BJ (cell line): ENCODE measurements around the gene MYO18B. TPM values are rescaled to one million over a fixed set of nuclear protein-coding genes. Genes with fewer than 3 reads are reported as not detected.

Source experiments
- CTCF ChIA-PET: fragments of 350-600 bp; formaldehyde crosslinking; extraction: SDS; loops from one replicate; lab custom pipeline; 2021; ENCODE audit warnings: antibody characterized with exemption, inconsistent platforms; lab: Yijun Ruan, JAX
- POLR2A ChIA-PET: fragments of 300-600 bp; sonication (Branson Sonifier 250); formaldehyde crosslinking; extraction: SDS; loops from one replicate; lab custom pipeline; 2021; ENCODE audit warnings: antibody characterized with exemption; lab: Charles Lee
- DNase-seq: peaks from one replicate; pipeline ENCODE4 v3.0.0-alpha.2; 2011; ENCODE audit warnings: low read depth
- H3K27me3 ChIP-seq: 2 replicates; pipeline ENCODE4 v1.6.0; 2011; ENCODE audit warnings: low read length; ENCODE audit not compliant: control insufficient read depth, insufficient read depth
- H3K36me3 ChIP-seq: 2 replicates; pipeline ENCODE4 v1.5.1; 2011; ENCODE audit warnings: low read length; ENCODE audit not compliant: control insufficient read depth, insufficient read depth
- H3K4me3 ChIP-seq: 2 replicates; pipeline ENCODE4 v1.5.1; 2011; ENCODE audit warnings: low read depth, mild to moderate bottlenecking, control low read depth, low read length
- polyA plus RNA-seq: library from polyadenylated mRNA; depleted of rRNA; stranded (reverse); fragments of >200 nt; gene quantifications from 2 replicates; pipeline ENCODE4 v1.2.3, GENCODE V29; 2011
- TF ChIP-seq, protein P1 (sequence below): IDR thresholded peaks from 2 replicates; pipeline ENCODE4 v1.5.1; 2011; ENCODE audit warnings: low read depth, mild to moderate bottlenecking, control low read depth, inconsistent platforms, low read length, moderate library complexity; ENCODE audit not compliant: insufficient read depth

Gene MYO18B
- polyA plus RNA-seq, 1 experiment: not detected

DNA sequence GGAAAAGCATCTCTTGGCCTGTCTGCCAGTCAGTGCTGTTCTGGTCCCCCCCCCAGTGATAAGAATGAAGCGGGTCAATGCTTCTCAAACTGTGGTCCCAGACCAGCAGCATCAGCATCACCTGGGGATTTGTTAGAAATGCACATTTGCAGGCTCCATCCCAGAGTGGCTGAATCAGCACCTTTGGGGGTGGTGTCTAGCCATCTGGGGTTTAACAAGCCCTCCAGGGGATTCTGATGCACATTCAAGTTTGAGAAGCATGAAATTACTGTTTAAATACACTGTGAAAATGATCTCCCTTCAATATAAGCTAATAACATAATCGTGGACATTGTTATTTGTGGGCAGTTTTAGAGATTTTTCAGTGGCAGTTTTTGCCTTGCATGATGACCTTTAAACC is 133.5 kb downstream of the MYO18B start:
- CTCF ChIA-PET: no interaction called here
- POLR2A ChIA-PET: no interaction called here

DNA sequence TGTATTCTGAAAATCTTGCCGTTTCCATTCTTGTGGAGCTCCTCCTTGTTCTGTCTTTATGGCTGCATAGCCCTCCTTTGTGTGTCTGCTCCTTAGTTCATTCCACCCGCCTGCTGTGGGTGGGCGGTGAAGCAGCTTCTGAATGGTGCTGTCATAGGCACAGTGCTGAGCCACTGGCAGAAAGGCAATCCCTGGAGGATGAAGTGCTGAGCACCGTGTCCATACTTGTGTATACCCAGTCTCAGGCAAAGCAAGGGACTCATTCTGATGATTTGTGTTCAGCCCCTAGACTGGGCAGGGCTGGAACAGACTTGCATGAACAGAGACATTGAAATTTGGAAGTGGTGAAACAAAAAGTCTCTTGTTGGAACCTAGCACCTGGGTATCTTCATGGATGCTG is 134.9 kb downstream of the MYO18B start:
- H3K36me3 ChIP-seq: no peaks in the 10 kb centered on the region
- TF ChIP-seq, protein P1, sequence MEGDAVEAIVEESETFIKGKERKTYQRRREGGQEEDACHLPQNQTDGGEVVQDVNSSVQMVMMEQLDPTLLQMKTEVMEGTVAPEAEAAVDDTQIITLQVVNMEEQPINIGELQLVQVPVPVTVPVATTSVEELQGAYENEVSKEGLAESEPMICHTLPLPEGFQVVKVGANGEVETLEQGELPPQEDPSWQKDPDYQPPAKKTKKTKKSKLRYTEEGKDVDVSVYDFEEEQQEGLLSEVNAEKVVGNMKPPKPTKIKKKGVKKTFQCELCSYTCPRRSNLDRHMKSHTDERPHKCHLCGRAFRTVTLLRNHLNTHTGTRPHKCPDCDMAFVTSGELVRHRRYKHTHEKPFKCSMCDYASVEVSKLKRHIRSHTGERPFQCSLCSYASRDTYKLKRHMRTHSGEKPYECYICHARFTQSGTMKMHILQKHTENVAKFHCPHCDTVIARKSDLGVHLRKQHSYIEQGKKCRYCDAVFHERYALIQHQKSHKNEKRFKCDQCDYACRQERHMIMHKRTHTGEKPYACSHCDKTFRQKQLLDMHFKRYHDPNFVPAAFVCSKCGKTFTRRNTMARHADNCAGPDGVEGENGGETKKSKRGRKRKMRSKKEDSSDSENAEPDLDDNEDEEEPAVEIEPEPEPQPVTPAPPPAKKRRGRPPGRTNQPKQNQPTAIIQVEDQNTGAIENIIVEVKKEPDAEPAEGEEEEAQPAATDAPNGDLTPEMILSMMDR: no peak
- no peak for DNase-seq
- no peak overlapping the region for H3K4me3 ChIP-seq
- ChIA-PET CTCF (interaction anchor here (0.6 kb wide), 1 partner anchor 426 kb away, joined by 4 read pairs; no protein-coding TSS in a partner anchor), POLR2A (no interaction called here)
- H3K27me3 ChIP-seq: no peaks in the 10 kb centered on the region

More for the DNA sequence above, 133.5 kb downstream of the MYO18B start:
- Histone ChIP-seq H3K27me3 (no peaks in the 10 kb centered on the region), H3K36me3 (no peaks in the 10 kb centered on the region), H3K4me3 (no peak overlapping the region)
- TF ChIP-seq, protein P1: no peak
- DNase-seq: no peak

DNA sequence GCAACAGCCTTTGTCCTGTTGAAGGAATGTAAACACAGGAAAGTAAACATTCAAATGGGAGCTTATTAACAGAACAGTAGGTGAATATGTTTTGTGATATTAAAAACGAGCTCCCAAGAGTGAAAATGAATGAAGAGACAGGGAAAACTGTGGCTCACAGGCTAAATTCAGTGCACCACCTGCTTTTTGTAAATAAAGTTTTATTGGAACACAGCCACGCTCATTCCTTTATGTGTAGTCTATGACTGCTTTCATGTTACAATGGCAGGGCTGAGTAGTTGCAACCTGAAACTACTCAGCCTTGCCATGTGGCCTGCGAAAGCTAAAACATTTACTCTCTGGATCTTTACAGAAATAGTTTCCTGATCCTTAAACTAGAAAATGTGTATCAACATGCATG is 136.9 kb downstream of the MYO18B start:
- Histone ChIP-seq H3K27me3 (no peaks in the 10 kb centered on the region), H3K4me3 (no peak overlapping the region), H3K36me3 (no peaks in the 10 kb centered on the region)
- ChIA-PET POLR2A (no interaction called here), CTCF (no interaction called here)
- DNase-seq: no peak
- TF ChIP-seq, protein P1: no peak

DNA sequence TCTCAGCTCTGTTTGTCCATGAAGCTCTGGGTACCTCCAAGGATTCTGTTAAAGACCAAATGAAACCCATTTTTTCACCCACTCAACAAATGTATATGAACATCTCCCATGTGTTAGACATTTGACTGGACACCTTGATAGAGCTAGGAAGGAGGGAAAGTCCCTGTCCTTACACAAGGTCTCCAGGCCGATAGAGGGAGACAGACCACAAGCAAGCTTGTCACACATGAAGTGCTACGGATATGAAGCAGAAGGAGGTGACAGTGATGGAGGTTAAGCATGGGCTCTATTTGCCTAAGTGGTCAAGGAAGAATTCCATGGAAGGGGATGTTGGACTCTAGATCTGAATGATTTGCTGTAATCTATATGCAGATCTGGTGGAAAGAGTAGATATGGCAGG is 138.5 kb downstream of the MYO18B start:
- no peaks in the 10 kb centered on the region for H3K36me3 ChIP-seq
- TF ChIP-seq, protein P1: no peak
- H3K4me3 ChIP-seq: no peak overlapping the region
- no peak for DNase-seq
- ChIA-PET POLR2A (no interaction called here), CTCF (no interaction called here)
- H3K27me3 ChIP-seq: no peaks in the 10 kb centered on the region

DNA sequence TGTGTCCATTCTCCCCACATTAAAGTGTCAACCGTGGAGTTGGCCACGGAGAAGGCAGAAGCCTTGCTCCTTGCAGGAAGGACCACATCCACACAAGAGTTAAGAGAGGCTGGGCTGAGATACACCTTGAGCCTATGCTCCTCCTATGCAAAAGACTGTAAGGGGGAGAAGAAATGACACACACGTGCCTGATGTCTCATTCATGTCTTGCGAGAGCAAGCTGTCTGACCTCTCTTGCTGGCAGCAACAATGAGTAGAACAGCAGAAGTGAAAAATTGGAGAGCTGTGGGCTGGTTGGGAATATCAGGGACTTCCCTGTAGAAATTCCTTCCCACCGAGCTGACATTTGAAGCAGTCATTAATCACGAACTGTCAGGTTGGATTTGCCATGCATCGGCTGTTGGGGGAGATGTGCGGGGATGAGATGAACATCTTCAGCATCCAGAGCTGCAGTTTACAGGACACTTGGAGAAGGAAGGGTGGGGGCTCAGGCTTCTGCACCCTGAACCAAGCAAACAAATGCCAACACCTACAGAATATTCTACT is 139.3 kb downstream of the MYO18B start:
- DNase-seq: no peak
- ChIA-PET CTCF (no interaction called here), POLR2A (no interaction called here)
- no peaks in the 10 kb centered on the region for H3K36me3 ChIP-seq
- no peaks in the 10 kb centered on the region for H3K27me3 ChIP-seq
- H3K4me3 ChIP-seq: no peak overlapping the region
- TF ChIP-seq, protein P1: no peak
